ENCODE results near the gene TMEM254. TPM values are rescaled to one million over a fixed set of nuclear protein-coding genes. Genes with fewer than 3 reads are reported as not detected.

TMEM254 gene
- total and polyA plus RNA-seq, 2 of the 13 experiments (the other 11 are each of a cell fraction or from before 2014, with no cell fraction given): 11.2 to 39.0 TPM

- TF ChIP-seq SALL2 (CRISPR knock-in tag; IDR thresholded peaks at IDR 0.05): 0 out of 2 replicates have a peak, but pooled peaks have one; percentile 15
- no peak for TF ChIP-seq ZNF713 (CRISPR knock-in tag; IDR thresholded peaks at IDR 0.05)
- no peak for TF ChIP-seq ZNF569 (CRISPR knock-in tag; IDR thresholded peaks at IDR 0.05; ENCODE audit: borderline replicate concordance)
- TF ChIP-seq ZNF550 (CRISPR knock-in tag; IDR thresholded peaks at IDR 0.05; ENCODE audit: borderline replicate concordance): no peak
- TF ChIP-seq ZNF777 (CRISPR knock-in tag; IDR thresholded peaks at IDR 0.05): peak; percentile 79
- no peak for TF ChIP-seq ZNF235 (CRISPR knock-in tag; IDR thresholded peaks at IDR 0.05; ENCODE audit: borderline replicate concordance)
- no peak for TF ChIP-seq NFE2L1 (CRISPR knock-in tag; IDR thresholded peaks at IDR 0.05; ENCODE audit: borderline replicate concordance)
- peak; percentile 67; the same call in 1 of the 2 replicates for TF ChIP-seq ZNF619 (CRISPR knock-in tag; IDR thresholded peaks at IDR 0.05)
- TF ChIP-seq YEATS2 (CRISPR knock-in tag; IDR thresholded peaks at IDR 0.05; ENCODE audit: borderline replicate concordance): peak; percentile 79; the same call in 1 of the 2 replicates
- TF ChIP-seq CSRNP1 (CRISPR knock-in tag; IDR thresholded peaks at IDR 0.05): peak; percentile 73
- no peak; the same call in 1 of the 2 replicates for TF ChIP-seq ZNF414 (CRISPR knock-in tag; IDR thresholded peaks at IDR 0.05)
- TF ChIP-seq THRA (CRISPR knock-in tag; IDR thresholded peaks at IDR 0.05; ENCODE audit: borderline replicate concordance): no peak
- TF ChIP-seq ZNF883 (CRISPR knock-in tag; IDR thresholded peaks at IDR 0.05; ENCODE audit: not compliant biosample characterization): peak; percentile 56
- no peak for TF ChIP-seq ATAD3A (CRISPR knock-in tag; IDR thresholded peaks at IDR 0.05)
- TF ChIP-seq ZNF160 (CRISPR knock-in tag; IDR thresholded peaks at IDR 0.05): 0 out of 2 replicates have a peak, but pooled peaks have one; percentile 8
- no peak for TF ChIP-seq ZNF672 (CRISPR knock-in tag; IDR thresholded peaks at IDR 0.05)
- TF ChIP-seq ZNF839 (CRISPR knock-in tag; IDR thresholded peaks at IDR 0.05; ENCODE audit: borderline replicate concordance): 0 out of 2 replicates have a peak, but pooled peaks have one; percentile 30
- peak; percentile 44; the same call in 1 of the 2 replicates for TF ChIP-seq ZNF3 (CRISPR knock-in tag; IDR thresholded peaks at IDR 0.05)
- TF ChIP-seq DPF2 (CRISPR knock-in tag; IDR thresholded peaks at IDR 0.05; ENCODE audit: borderline replicate concordance, low read depth): no peak
- no peak for TF ChIP-seq CENPT (CRISPR knock-in tag; IDR thresholded peaks at IDR 0.05; ENCODE audit: low read depth)
- no peak for TF ChIP-seq ZNF382 (CRISPR knock-in tag; IDR thresholded peaks at IDR 0.05; ENCODE audit: borderline replicate concordance)
- peak; percentile 90 for TF ChIP-seq RBM39 (IDR thresholded peaks at IDR 0.05; ENCODE audit: low read depth, low read length, poor library complexity, severe bottlenecking)
- TF ChIP-seq PAX8 (CRISPR knock-in tag; IDR thresholded peaks at IDR 0.05; ENCODE audit: borderline replicate concordance): 0 out of 2 replicates have a peak, but pooled peaks have one; percentile 71
- no peak for TF ChIP-seq MAFG (CRISPR knock-in tag; IDR thresholded peaks at IDR 0.05)
- TF ChIP-seq XRCC5 (optimal IDR thresholded peaks at IDR 0.05; ENCODE audit: low read length): no peak
- TF ChIP-seq CCAR2 (optimal IDR thresholded peaks at IDR 0.05; ENCODE audit: low read depth, low read length): no peak
Observed at GRCh38 chr10:80078448-80079311, at the start of gene TMEM254 (continued).
